Astrocyte of the hippocampus (primary cell): ENCODE results near the gene TARDBP.
"Not testable (repeated sequence)": the region's sequence is repeated elsewhere in the genome, so short reads cannot be mapped to it uniquely, and the experiment has no call there.

ENCODE experiments used
- DNase-seq: peaks from one replicate; pipeline ENCODE4 v3.0.0; 2011; ENCODE audit warnings: low read depth, low spot score

Gene TARDBP

DNA sequence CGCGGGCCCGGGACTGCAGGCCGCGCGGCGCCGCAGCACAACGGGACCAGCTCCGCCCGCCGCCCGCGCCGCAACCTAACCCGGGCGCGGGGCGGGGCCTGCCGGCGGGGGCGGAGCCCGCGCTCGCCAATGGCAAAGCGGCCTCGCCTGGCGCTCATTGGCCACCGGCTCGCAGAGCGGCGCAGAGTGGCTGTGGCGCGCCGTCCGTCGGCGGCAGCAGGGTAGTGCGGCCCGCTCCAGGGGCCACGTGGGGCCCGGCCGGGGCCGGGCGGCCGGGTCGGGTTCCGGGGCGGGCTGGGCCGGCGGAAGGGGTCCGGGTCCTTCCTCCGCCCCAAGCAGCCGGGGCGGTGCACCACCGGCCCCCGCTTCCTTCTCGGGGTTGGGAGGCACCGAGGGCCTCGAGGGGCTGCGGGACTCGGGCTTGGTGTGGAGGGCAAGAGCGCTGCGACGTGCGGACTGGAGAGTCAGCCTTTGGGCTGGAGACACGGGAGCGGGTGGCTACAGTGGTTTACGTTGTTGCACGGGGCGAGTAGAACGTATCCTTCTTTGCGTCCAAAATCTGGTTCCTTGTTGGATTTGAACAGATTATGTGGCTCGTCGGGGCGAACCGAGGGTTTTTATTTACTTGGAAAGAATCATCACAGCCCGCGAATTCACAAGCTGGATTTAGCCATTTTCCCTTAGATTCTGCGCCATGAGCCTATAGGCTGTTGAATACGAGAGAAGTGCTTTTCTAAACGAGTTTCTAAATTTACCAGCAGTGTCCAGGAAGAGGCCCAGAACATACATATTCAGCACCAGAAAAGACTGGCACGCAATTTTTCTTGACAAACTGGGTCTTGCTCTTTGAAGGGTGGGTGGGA is 47.7 kb downstream of the TARDBP start, which contains the start of gene SRM:
Gene SRM (minus strand): TSS at position 51 of the 863 bp plus-strand sequence. CDS start 75 bp downstream, outside the sequence.
- peak; percentile 98 for DNase-seq

DNA sequence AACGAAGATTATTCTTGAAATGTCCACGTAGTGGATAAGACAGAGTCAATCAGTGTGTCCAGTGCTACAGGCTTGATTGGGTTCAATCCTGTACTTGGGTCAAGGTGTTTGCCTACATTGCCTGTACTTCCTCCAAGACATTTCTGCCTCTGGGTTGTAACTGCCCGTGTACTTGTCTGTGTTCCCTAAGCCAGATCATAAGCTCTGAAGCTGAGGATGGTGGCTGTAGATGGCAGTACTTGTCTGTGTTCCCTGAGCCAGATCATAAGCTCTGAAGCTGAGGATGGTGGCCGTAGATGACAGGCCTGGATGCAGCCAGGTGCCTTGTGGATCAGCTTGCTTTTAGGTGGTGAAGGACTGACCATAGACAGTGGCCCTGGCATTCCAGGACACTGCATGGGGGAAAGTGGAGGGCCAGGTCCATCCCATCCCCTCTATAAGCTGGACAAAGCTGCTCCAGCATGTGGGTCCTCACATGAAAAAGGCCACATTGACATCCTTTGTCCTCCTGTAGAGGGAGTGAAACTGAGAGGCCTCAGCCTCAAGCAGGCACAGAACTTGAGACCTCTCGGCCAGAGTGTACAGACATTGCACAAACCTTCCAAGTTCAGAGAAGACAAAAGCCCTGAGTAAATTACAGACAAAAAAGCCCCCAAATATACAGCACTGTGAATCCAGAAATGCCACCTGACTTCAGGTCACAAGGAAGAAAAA is 49.4 kb downstream of the TARDBP start:
- no peak for DNase-seq

- peak; percentile 97 for DNase-seq
Observed at GRCh38 chr1:11062965-11063401, 50.5 kb downstream of the TARDBP start.

- DNase-seq, result not testable (repeated sequence)
Observed at GRCh38 chr1:11063937-11064537, 51.6 kb downstream of the TARDBP start.

DNA sequence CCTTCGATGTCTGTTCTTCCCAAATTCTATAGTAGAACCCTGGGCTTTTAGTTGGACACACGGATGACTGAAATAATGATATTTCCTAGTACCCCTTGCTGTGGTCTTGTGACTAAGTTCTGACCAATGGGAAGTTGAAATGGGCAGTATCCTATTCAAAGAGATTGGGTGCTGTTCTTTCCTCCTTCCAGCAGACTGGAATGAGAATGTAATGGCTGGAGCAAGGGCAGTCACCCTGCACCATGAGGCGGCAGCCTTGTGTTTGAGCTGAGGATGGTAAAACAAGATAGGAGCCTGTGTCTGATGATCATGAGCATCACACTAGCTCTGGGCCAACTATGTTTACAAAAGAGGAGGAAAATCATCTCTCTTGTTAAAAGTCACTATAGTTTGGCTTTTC is 52.5 kb downstream of the TARDBP start:
- DNase-seq, result no peak

- DNase-seq, result no peak
Observed at GRCh38 chr1:11065796-11066195, 53.3 kb downstream of the TARDBP start.

- DNase-seq, result no peak
Observed at GRCh38 chr1:11067716-11068599, 55.5 kb downstream of the TARDBP start.

GRCh38 chr1:11068600-11069473 is 56.4 kb downstream of the TARDBP start:
- DNase-seq, result no peak

- no peak for DNase-seq
Observed at GRCh38 chr1:11070876-11071275, 58.4 kb downstream of the TARDBP start.

GRCh38 chr1:11071463-11072215 is 59.2 kb downstream of the TARDBP start:
- no peak for DNase-seq

GRCh38 chr1:11072216-11072917 is 59.9 kb downstream of the TARDBP start:
- DNase-seq, result no peak

DNA sequence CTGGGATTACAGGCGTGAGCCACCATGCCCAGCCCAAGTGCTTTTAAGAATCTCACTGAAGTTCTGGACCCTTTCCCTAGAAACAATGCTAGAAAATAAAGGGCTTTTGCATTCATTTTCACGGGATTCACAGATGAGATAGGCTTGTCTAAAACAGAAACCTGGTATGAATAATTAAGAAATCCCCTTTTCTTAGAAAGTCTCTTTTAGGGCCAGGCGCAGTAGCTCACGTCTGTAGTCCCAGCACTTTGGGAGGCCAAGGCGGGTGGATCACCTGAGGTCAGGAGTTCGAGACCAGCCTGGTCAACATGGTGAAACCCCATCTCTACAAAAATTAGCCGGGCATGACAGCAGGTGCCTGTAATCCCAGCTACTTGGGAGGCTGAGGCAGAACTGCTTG is 60.9 kb downstream of the TARDBP start:
- DNase-seq, result not testable (repeated sequence)
